WTC11 (cell line): ENCODE results near the gene PKHD1.

ENCODE experiments used
- CBFB ChIP-seq: sonication (generic); formaldehyde crosslinking; IDR thresholded peaks from 2 replicates; pipeline ENCODE4 v1.8.1; 2022; ENCODE audit warnings: mild to moderate bottlenecking, low read depth, missing genetic modification reagents
- ETV6 ChIP-seq: sonication (generic); formaldehyde crosslinking; IDR thresholded peaks from 2 replicates; pipeline ENCODE4 v1.8.1; 2022; ENCODE audit warnings: mild to moderate bottlenecking, missing genetic modification reagents
- JAZF1 ChIP-seq: fragments of 250-450 bp; sonication (Bioruptor Pico); IDR thresholded peaks from 2 replicates; pipeline ENCODE4 v1.9.0; 2021; ENCODE audit warnings: moderate library complexity, mild to moderate bottlenecking, inconsistent platforms
- ZNF263 ChIP-seq: sonication (generic); formaldehyde crosslinking; IDR thresholded peaks from 2 replicates; pipeline ENCODE4 v1.8.1; 2022; ENCODE audit warnings: low read depth, mild to moderate bottlenecking, moderate library complexity, missing genetic modification reagents
- TF ChIP-seq, protein P1 (sequence below): fragments of 200-600 bp; IDR thresholded peaks from 2 replicates; pipeline ENCODE4 v1.8.0; 2022; ENCODE audit warnings: antibody characterized with exemption
- TF ChIP-seq, protein P2 (sequence below): sonication (generic); formaldehyde crosslinking; IDR thresholded peaks from 2 replicates; pipeline ENCODE4 v1.8.0; 2023; ENCODE audit warnings: mild to moderate bottlenecking, missing genetic modification reagents

DNA sequence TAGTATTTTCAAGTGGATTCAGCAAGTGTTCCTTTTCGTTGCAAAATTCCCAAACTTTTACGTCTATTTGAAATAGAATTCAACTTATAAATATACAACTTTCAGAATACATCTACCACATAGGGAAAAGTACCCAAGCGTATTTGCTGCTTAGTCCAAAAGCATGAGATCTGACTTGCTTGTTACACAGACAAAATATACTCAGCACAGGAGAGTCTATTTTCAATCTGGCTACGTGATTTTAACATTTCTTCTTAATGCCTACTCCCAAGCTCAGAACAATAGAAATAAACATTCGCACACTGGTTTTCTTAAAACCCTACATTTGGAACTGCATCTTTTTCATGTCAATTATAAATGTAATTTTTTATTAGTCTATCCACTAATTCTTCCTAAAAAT lies 672 bp downstream of the PKHD1 start:
- TF ChIP-seq, protein P1, sequence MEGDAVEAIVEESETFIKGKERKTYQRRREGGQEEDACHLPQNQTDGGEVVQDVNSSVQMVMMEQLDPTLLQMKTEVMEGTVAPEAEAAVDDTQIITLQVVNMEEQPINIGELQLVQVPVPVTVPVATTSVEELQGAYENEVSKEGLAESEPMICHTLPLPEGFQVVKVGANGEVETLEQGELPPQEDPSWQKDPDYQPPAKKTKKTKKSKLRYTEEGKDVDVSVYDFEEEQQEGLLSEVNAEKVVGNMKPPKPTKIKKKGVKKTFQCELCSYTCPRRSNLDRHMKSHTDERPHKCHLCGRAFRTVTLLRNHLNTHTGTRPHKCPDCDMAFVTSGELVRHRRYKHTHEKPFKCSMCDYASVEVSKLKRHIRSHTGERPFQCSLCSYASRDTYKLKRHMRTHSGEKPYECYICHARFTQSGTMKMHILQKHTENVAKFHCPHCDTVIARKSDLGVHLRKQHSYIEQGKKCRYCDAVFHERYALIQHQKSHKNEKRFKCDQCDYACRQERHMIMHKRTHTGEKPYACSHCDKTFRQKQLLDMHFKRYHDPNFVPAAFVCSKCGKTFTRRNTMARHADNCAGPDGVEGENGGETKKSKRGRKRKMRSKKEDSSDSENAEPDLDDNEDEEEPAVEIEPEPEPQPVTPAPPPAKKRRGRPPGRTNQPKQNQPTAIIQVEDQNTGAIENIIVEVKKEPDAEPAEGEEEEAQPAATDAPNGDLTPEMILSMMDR, result no peak
- TF ChIP-seq CBFB (no peak), ZNF263 (CRISPR knock-in tag) (no peak), JAZF1 (CRISPR knock-in tag) (no peak), ETV6 (CRISPR knock-in tag) (no peak)
- TF ChIP-seq, protein P2, sequence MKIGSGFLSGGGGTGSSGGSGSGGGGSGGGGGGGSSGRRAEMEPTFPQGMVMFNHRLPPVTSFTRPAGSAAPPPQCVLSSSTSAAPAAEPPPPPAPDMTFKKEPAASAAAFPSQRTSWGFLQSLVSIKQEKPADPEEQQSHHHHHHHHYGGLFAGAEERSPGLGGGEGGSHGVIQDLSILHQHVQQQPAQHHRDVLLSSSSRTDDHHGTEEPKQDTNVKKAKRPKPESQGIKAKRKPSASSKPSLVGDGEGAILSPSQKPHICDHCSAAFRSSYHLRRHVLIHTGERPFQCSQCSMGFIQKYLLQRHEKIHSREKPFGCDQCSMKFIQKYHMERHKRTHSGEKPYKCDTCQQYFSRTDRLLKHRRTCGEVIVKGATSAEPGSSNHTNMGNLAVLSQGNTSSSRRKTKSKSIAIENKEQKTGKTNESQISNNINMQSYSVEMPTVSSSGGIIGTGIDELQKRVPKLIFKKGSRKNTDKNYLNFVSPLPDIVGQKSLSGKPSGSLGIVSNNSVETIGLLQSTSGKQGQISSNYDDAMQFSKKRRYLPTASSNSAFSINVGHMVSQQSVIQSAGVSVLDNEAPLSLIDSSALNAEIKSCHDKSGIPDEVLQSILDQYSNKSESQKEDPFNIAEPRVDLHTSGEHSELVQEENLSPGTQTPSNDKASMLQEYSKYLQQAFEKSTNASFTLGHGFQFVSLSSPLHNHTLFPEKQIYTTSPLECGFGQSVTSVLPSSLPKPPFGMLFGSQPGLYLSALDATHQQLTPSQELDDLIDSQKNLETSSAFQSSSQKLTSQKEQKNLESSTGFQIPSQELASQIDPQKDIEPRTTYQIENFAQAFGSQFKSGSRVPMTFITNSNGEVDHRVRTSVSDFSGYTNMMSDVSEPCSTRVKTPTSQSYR (CRISPR knock-in tag), result no peak
